Fibroblast of pulmonary artery (primary cell): ENCODE results near the gene KCNJ11.
"Not testable (repeated sequence)": the region's sequence is repeated elsewhere in the genome, so short reads cannot be mapped to it uniquely, and the experiment has no call there.

ENCODE experiments used
- DNase-seq: peaks from one replicate; pipeline ENCODE4 v3.0.0-alpha.2; 2010; ENCODE audit warnings: low read depth
- H3K4me3 ChIP-seq: replicated peaks from 2 replicates; pipeline ENCODE4 v1.5.1; 2011; ENCODE audit warnings: low read depth, mild to moderate bottlenecking, control low read depth, low read length, moderate library complexity
- CTCF ChIP-seq: IDR thresholded peaks from 2 replicates; pipeline ENCODE4 v1.5.1; 2011; ENCODE audit warnings: mild to moderate bottlenecking, control low read depth, low read length, inconsistent platforms; ENCODE audit errors: missing control alignments

KCNJ11 gene

GRCh38 chr11:17428261-17428660 lies 39.8 kb upstream of the KCNJ11 start:
- TF ChIP-seq CTCF, result no peak
- DNase-seq, result no peak
- no peak overlapping the region for H3K4me3 ChIP-seq

GRCh38 chr11:17426233-17426632 lies 37.8 kb upstream of the KCNJ11 start:
- DNase-seq, H3K4me3 ChIP-seq: not testable (repeated sequence)

DNA sequence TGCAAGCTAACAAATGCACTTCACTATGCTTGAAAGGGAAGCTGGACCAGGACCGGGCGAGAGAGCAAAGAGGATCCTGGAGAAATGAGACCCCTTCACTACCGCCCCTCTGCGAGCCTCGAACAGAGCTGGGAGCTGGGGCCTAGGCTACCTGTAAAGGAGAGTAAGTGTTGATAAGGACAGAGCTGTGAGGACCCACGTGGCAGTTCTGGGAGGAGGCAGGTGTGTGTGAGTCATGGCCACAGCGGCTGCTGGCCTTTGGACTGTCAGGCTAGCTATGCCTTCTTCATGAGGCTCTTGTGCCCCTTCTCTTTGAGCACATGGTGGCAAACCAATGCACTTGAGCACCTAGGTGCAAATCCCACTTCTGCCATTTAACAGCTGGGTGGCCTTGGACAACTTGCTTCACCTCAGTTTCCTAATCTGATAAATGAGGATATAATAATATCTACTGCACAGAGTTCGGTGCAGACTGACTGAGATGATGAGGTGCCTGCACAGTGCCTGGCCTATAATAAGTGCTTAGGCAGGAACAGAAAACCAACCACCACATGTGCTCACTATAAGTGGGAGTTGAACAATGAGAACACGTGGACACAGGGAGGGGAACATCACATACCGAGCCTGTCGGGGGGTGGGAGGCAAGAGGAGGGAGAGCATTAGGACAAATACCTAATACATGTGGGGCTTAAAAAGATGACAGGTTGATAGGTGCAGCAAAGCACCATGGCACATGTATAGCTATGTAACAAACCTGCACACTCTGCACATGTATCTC lies 35.3 kb upstream of the KCNJ11 start:
- no peak overlapping the region for H3K4me3 ChIP-seq
- no peak for TF ChIP-seq CTCF
- no peak for DNase-seq

- no peak for DNase-seq
- H3K4me3 ChIP-seq, result no peak overlapping the region
- TF ChIP-seq CTCF, result no peak
Measured at GRCh38 chr11:17421781-17422180, 33.3 kb upstream of the KCNJ11 start.

- no peak for DNase-seq
- TF ChIP-seq CTCF, result no peak
- no peak overlapping the region for H3K4me3 ChIP-seq
Measured at GRCh38 chr11:17418444-17419081, 30.1 kb upstream of the KCNJ11 start.

DNA sequence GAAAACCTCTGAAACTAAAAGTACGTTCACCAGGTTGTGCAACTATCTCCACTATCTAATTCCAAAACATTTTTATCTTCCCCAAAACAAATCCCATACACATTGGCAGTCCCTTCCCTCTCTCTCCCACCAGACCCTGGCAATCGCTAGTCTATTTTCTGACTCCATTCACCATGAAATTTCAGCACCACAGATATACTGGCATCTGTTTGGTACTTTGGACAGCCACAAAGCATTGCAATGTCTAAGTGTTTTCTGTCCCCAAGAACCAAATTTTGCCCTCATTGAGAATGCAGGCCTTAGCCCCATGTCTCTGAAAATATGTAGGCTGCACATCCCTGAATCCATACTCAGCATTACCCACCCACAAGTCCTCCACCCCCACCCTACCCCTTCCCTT lies 28.0 kb upstream of the KCNJ11 start:
- no peak overlapping the region for H3K4me3 ChIP-seq
- no peak for DNase-seq
- no peak for TF ChIP-seq CTCF

DNA sequence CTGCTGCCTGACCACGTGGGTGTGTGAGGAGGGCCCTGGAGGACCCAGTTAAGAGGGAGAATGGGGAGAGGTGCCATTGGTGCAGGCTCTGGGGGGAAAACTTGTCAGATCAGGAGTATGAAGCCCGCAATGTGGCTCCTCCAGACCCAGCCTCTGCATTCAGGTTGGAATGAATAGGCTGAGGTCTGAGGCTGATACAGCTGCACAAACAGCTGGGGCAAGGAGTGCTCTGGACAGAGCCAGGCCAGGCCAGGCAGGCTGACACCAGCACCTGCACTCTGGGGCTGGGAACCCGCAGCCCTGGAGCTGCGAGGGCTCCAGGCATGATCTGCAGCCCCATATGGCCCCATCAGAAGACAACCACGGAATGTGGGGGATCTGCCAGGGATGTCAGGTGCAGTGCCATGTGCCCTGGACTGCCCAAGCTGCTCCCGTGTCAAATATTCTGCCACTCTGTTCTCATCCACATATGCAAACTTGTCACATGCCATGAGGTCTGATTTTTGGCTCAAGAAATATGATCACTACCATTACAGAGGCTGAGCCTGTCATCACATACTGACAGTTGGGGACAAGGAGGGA lies 27.2 kb upstream of the KCNJ11 start:
- no peak overlapping the region for H3K4me3 ChIP-seq
- no peak for TF ChIP-seq CTCF
- DNase-seq, result no peak
